ENCODE measurements around the gene DMKN. TPM values are rescaled to one million over a fixed set of nuclear protein-coding genes. Genes with fewer than 3 reads are reported as not detected.
A peak's percentile ranks its signal among the peaks of the same experiment; 100 is the strongest.

DMKN gene
- total RNA-seq, 2 experiments from 2014 or later: not detected

DNA sequence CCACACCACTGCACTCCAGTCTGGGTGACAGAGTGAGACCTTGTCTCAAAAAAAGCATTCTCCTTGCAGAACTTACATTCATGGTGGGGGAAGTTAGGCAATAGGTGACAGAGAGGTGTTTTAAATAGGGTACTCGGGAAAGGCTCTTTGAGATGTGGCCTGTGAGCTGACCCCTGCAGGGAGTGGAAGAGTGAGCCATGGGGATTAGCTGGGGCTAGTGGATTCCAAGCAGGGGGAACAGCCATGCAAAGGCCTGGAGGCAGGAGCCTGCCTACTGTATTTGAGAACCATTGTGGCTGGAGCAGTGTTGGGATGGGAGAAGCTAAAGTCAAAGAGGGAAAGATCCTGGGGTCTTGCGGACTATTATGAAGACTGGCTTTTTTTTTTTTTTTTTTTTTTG is 3.9 kb upstream of the DMKN start:
- no peak overlapping the region for H3K27ac Mint-ChIP-seq
- peaks cover 15% of the 10 kb centered on the region for H3K27me3 Mint-ChIP-seq (ENCODE audit: low read depth)
- DNase-seq (no peak), ATAC-seq (no peak)
- H3K36me3 Mint-ChIP-seq (ENCODE audit: low read depth): no peaks in the 10 kb centered on the region
- no peak overlapping the region for H3K4me3 Mint-ChIP-seq
- no peaks in the 10 kb centered on the region for H3K9me3 Mint-ChIP-seq (ENCODE audit: insufficient read depth)
- no peaks in the 10 kb centered on the region for H3K4me1 Mint-ChIP-seq (ENCODE audit: low read depth)
- ChIA-PET CTCF (interaction anchor here (0.7 kb wide), 1 partner anchor 22 kb away, joined by 3 read pairs; no protein-coding TSS in a partner anchor), POLR2A (no interaction called here)

DNA sequence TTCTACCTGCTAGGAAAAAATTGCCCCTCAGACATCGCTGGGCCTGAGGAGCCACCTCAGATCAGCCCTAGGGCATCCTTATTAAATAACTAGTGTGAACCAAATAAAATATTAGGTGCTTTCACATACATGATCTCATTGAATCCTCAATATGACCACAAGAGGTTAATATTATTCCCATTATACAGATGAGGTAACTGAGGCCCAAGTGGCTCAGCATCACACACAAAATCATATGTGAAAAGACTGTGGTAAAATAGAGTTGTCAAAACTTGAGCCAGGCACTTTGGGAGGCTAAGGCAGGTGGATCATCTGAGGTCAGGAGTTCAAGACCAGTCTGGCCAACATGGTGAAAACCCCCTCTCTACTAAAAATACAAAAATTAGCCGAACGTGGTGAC is 2.9 kb upstream of the DMKN start:
- ChIA-PET CTCF (interaction anchor here (1.2 to 1.3 kb wide), 2 partner anchors 21 to 163 kb away, joined by 3 read pairs; no protein-coding TSS in a partner anchor), POLR2A (no interaction called here)
- DNase-seq: no peak
- no peak for ATAC-seq
- H3K36me3 Mint-ChIP-seq (ENCODE audit: low read depth): no peaks in the 10 kb centered on the region
- no peak overlapping the region for H3K27ac Mint-ChIP-seq
- H3K4me1 Mint-ChIP-seq (ENCODE audit: low read depth): no peaks in the 10 kb centered on the region
- H3K4me3 Mint-ChIP-seq: no peak overlapping the region
- H3K27me3 Mint-ChIP-seq (ENCODE audit: low read depth): peaks cover 17% of the 10 kb centered on the region
- H3K9me3 Mint-ChIP-seq (ENCODE audit: insufficient read depth): no peaks in the 10 kb centered on the region

- Mint-ChIP-seq H3K27ac (no peak overlapping the region), H3K4me1 (ENCODE audit: low read depth) (peaks cover 14% of the 10 kb centered on the region), H3K4me3 (no peak overlapping the region), H3K9me3 (ENCODE audit: insufficient read depth) (no peaks in the 10 kb centered on the region), H3K27me3 (ENCODE audit: low read depth) (peaks cover 30% of the 10 kb centered on the region), H3K36me3 (ENCODE audit: low read depth) (no peaks in the 10 kb centered on the region)
- ATAC-seq (no peak), DNase-seq (no peak)
- ChIA-PET CTCF (interaction anchor here (1.1 to 1.2 kb wide), 2 partner anchors 12 to 79 kb away, joined by 3 read pairs; no protein-coding TSS in a partner anchor), POLR2A (no interaction called here)
Observed at GRCh38 chr19:35514282-35514809, 897 bp upstream of the DMKN start.

DNA sequence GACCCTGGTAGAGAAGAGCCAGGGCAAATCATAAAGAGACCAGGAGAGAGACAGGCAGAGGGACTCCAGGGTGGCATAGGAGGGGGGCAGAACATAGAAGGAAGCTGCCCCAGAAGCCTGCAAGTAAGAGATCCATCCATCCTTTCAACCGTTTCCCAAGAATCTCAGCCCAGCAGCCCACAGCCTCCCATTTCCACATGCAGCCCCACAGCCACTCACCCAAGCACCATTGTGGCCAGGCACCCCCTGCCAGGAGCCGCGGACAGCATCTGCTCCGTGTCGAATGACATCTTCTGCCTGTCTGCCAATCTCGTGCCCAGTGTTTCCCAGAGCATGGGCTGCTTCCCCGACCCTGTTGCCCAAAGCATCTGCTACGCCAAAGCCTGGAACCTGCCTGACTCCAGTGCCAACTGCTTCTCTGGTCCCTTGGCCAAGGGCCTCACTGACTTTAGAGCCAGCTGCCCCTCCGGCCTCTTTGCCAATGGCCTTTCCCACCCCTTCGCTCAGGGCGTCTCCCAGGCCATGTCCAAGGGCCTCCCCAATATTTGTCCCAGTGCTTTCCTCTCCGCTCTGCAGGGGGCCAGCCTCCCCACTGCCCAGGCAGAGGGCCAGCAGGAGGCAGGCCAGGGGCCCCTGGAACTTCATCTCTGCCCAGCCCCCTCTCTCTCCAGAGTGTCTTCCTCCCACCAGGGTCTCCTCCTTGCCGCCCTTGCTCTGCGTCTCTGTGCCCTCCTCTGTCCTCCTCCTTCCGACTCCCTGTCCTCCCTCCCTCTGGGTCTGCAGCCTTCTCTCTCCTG is 420 bp downstream of the DMKN start:
- Mint-ChIP-seq H3K4me1 (ENCODE audit: low read depth) (peaks cover 16% of the 10 kb centered on the region), H3K4me3 (no peak overlapping the region), H3K9me3 (ENCODE audit: insufficient read depth) (no peaks in the 10 kb centered on the region), H3K27me3 (ENCODE audit: low read depth) (peaks cover 37% of the 10 kb centered on the region), H3K36me3 (ENCODE audit: low read depth) (no peaks in the 10 kb centered on the region), H3K27ac (no peak overlapping the region)
- DNase-seq (no peak), ATAC-seq (no peak)
- ChIA-PET POLR2A (no interaction called here), CTCF (interaction anchor here (1.0 kb wide), 1 partner anchor 77 kb away, joined by 4 read pairs; no protein-coding TSS in a partner anchor)

DNA sequence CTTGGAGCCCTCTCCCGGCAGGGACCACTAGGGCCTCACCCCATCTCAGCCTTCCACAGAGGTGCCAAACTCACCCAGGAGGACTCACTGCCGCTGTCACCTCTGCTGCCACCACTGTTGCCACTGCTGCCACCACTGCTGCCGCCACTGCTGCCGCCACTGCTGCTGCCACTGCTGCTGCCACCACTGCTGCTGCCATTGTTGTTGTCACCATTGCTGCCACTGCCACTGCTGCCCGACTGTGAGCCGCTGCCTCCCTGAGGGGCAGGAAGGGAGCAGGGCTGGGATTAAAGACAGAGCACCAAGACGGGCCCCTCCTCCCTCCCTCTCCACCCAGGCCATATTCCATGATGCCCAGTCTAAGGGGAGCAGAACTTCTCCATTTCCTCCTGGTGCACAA is 2.1 kb downstream of the DMKN start:
- DNase-seq (no peak), ATAC-seq (no peak)
- Mint-ChIP-seq H3K4me3 (no peak overlapping the region), H3K27me3 (ENCODE audit: low read depth) (peaks cover 50% of the 10 kb centered on the region), H3K27ac (no peak overlapping the region), H3K9me3 (ENCODE audit: insufficient read depth) (no peaks in the 10 kb centered on the region), H3K4me1 (ENCODE audit: low read depth) (peaks cover 16% of the 10 kb centered on the region), H3K36me3 (ENCODE audit: low read depth) (no peaks in the 10 kb centered on the region)
- CTCF ChIA-PET: interaction anchor here (1.4 to 2.8 kb wide), 8 partner anchors 20 to 183 kb away, joined by 3 to 14 read pairs (median 8); partner anchors contain the start of gene COX6B1
- POLR2A ChIA-PET: no interaction called here

DNA sequence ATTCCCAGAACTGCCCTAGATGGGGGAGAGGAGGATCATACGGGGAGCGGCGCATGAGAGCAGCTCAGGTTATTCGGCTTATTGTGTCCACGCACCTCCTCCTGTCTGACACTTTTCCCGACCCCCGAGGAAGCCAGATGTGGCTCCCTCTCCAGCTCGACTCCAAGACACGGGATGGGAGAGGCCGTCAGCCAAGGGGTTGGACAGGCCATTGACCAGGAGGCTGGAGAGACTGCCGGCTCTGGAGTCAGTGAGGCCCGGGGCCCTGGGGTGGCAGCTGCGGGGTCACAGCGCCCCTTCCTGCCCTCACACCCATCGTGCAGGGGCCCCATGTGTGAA is 2.9 kb downstream of the DMKN start:
- H3K4me3 Mint-ChIP-seq: no peak overlapping the region
- CTCF ChIA-PET: interaction anchor here (0.7 to 2.8 kb wide), 22 partner anchors 10 to 197 kb away, joined by 3 to 14 read pairs (median 5); partner anchors contain the start of gene COX6B1
- no peak for ATAC-seq
- no peak for DNase-seq
- POLR2A ChIA-PET: no interaction called here
- H3K27me3 Mint-ChIP-seq (ENCODE audit: low read depth): peaks cover 54% of the 10 kb centered on the region
- no peak overlapping the region for H3K27ac Mint-ChIP-seq
- H3K4me1 Mint-ChIP-seq (ENCODE audit: low read depth): peaks cover 16% of the 10 kb centered on the region
- H3K9me3 Mint-ChIP-seq (ENCODE audit: insufficient read depth): no peaks in the 10 kb centered on the region
- H3K36me3 Mint-ChIP-seq (ENCODE audit: low read depth): no peaks in the 10 kb centered on the region

- DNase-seq (peak; percentile 78), ATAC-seq (peak; percentile 85)
- ChIA-PET CTCF (interaction anchor here (0.7 to 3.7 kb wide), 23 partner anchors 9 to 196 kb away, joined by 3 to 22 read pairs (median 5); partner anchors contain the start of gene COX6B1), POLR2A (no interaction called here)
- no peaks in the 10 kb centered on the region for H3K9me3 Mint-ChIP-seq (ENCODE audit: insufficient read depth)
- peaks cover 58% of the 10 kb centered on the region for H3K27me3 Mint-ChIP-seq (ENCODE audit: low read depth)
- peaks cover 16% of the 10 kb centered on the region for H3K4me1 Mint-ChIP-seq (ENCODE audit: low read depth)
- no peaks in the 10 kb centered on the region for H3K36me3 Mint-ChIP-seq (ENCODE audit: low read depth)
- H3K27ac Mint-ChIP-seq: no peak overlapping the region
- peak overlapping the region; percentile 38 for H3K4me3 Mint-ChIP-seq
Observed at GRCh38 chr19:35509861-35510625, 3.4 kb downstream of the DMKN start.

GRCh38 chr19:35509018-35509652 is 4.3 kb downstream of the DMKN start:
- DNase-seq (peak; percentile 60), ATAC-seq (peak; percentile 50)
- Mint-ChIP-seq H3K27ac (no peak overlapping the region), H3K4me1 (ENCODE audit: low read depth) (peaks cover 16% of the 10 kb centered on the region), H3K4me3 (no peak overlapping the region), H3K36me3 (ENCODE audit: low read depth) (no peaks in the 10 kb centered on the region), H3K9me3 (ENCODE audit: insufficient read depth) (no peaks in the 10 kb centered on the region), H3K27me3 (ENCODE audit: low read depth) (peaks cover 56% of the 10 kb centered on the region)
- ChIA-PET POLR2A (interaction anchor here (1.2 kb wide), 1 partner anchor 14 kb away, joined by 3 read pairs; no protein-coding TSS in a partner anchor), CTCF (interaction anchor here (1.0 to 3.7 kb wide), 9 partner anchors 11 to 155 kb away, joined by 3 to 22 read pairs (median 7); no protein-coding TSS in a partner anchor)

GRCh38 chr19:35508129-35508528 is 5.3 kb downstream of the DMKN start:
- peaks cover 53% of the 10 kb centered on the region for H3K27me3 Mint-ChIP-seq (ENCODE audit: low read depth)
- peaks cover 16% of the 10 kb centered on the region for H3K4me1 Mint-ChIP-seq (ENCODE audit: low read depth)
- DNase-seq: no peak
- POLR2A ChIA-PET: interaction anchor here (1.2 kb wide), 1 partner anchor 13 kb away, joined by 3 read pairs; no protein-coding TSS in a partner anchor
- ATAC-seq: no peak
- CTCF ChIA-PET: interaction anchor here (0.6 to 3.7 kb wide), 5 partner anchors 13 to 441 kb away, joined by 3 to 22 read pairs (median 6); no protein-coding TSS in a partner anchor
- no peaks in the 10 kb centered on the region for H3K9me3 Mint-ChIP-seq (ENCODE audit: insufficient read depth)
- no peaks in the 10 kb centered on the region for H3K36me3 Mint-ChIP-seq (ENCODE audit: low read depth)
- H3K27ac Mint-ChIP-seq: no peak overlapping the region
- H3K4me3 Mint-ChIP-seq: no peak overlapping the region

DNA sequence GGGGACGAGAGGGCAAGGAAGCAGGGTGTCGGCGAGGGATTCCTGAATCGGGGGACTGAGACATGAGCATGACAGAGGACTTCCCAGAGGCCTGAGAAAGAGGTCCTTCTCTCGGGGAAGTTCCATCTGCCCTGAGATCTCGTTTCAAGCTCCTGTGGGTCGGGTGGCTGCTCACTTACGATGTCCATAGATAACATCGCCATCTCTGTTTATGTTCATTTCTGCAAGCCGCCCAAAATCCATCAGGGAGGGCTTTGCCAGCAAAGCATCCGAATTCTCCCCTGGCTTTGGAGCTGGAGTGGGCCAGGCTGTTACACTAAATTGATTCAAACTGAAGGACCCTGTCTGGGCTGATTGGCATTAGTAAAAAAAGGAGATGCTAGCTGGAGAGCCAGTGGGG is 5.9 kb downstream of the DMKN start:
- Mint-ChIP-seq H3K9me3 (ENCODE audit: insufficient read depth) (no peaks in the 10 kb centered on the region), H3K4me3 (no peak overlapping the region), H3K27ac (no peak overlapping the region), H3K27me3 (ENCODE audit: low read depth) (peaks cover 48% of the 10 kb centered on the region), H3K4me1 (ENCODE audit: low read depth) (peaks cover 16% of the 10 kb centered on the region), H3K36me3 (ENCODE audit: low read depth) (no peaks in the 10 kb centered on the region)
- CTCF ChIA-PET: interaction anchor here (0.7 to 3.7 kb wide), 3 partner anchors 12 to 41 kb away, joined by 3 to 22 read pairs (median 6); no protein-coding TSS in a partner anchor
- DNase-seq (no peak), ATAC-seq (no peak)
- POLR2A ChIA-PET: no interaction called here

DNA sequence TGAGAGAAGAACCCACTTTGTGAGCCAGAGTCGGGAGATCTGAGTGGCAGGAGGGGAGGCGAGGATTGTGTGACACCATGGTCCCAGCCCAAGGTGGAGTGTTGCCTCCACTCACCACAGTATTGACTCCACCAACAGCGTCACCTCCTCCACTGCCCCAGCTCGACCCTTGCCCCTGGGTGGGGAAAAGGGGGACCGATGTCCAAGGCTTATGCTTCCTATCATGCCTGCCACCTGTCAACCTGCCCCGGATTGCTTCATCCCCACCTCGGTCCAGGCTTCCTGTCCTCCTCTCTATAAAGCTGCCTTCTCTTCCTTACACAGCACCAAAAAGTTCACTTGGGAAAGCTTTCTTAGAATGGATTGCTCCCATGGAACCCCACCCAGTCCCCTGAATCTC is 7.4 kb downstream of the DMKN start:
- ATAC-seq (no peak), DNase-seq (no peak)
- POLR2A ChIA-PET: interaction anchor here (0.6 kb wide), 1 partner anchor 87 kb away, joined by 3 read pairs; no protein-coding TSS in a partner anchor
- no peak overlapping the region for H3K4me3 Mint-ChIP-seq
- H3K9me3 Mint-ChIP-seq (ENCODE audit: insufficient read depth): no peaks in the 10 kb centered on the region
- H3K36me3 Mint-ChIP-seq (ENCODE audit: low read depth): no peaks in the 10 kb centered on the region
- peaks cover 16% of the 10 kb centered on the region for H3K4me1 Mint-ChIP-seq (ENCODE audit: low read depth)
- H3K27me3 Mint-ChIP-seq (ENCODE audit: low read depth): peaks cover 45% of the 10 kb centered on the region
- CTCF ChIA-PET: interaction anchor here (1.0 to 3.7 kb wide), 2 partner anchors 11 to 38 kb away, joined by 3 to 22 read pairs; no protein-coding TSS in a partner anchor
- no peak overlapping the region for H3K27ac Mint-ChIP-seq

Measured in activated CD8-positive, alpha-beta T cell treated with anti-CD3 and anti-CD28 coated beads, Interleukin-2, amount 10 ng/mL, durations not matched to agents 7 days and 5 days (primary cell).